ENCODE data around the gene AGPAT3.

GRCh38 chr21:43890042-43890441 lies 25.0 kb downstream of the AGPAT3 start:
- TF ChIP-seq POLR2A (IDR thresholded peaks at IDR 0.05), result no peak
- TF ChIP-seq, protein P1, sequence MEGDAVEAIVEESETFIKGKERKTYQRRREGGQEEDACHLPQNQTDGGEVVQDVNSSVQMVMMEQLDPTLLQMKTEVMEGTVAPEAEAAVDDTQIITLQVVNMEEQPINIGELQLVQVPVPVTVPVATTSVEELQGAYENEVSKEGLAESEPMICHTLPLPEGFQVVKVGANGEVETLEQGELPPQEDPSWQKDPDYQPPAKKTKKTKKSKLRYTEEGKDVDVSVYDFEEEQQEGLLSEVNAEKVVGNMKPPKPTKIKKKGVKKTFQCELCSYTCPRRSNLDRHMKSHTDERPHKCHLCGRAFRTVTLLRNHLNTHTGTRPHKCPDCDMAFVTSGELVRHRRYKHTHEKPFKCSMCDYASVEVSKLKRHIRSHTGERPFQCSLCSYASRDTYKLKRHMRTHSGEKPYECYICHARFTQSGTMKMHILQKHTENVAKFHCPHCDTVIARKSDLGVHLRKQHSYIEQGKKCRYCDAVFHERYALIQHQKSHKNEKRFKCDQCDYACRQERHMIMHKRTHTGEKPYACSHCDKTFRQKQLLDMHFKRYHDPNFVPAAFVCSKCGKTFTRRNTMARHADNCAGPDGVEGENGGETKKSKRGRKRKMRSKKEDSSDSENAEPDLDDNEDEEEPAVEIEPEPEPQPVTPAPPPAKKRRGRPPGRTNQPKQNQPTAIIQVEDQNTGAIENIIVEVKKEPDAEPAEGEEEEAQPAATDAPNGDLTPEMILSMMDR (IDR thresholded peaks at IDR 0.05), result no peak
